ENCODE results near the gene PUDP. TPM values are rescaled to one million over a fixed set of nuclear protein-coding genes. Genes with fewer than 3 reads are reported as not detected.
"Not testable (repeated sequence)": the region's sequence is repeated elsewhere in the genome, so short reads cannot be mapped to it uniquely, and the experiment has no call there.

PUDP gene
- total RNA-seq, 1 donor from 2014 or later, result 8.9 TPM

GRCh38 chrX:7109838-7110793, 37.8 kb downstream of the PUDP start:
- peak; percentile 1 for DNase-seq (ENCODE audit: low spot score)

GRCh38 chrX:7109049-7109531, 38.9 kb downstream of the PUDP start:
- peak; percentile 17 for DNase-seq (ENCODE audit: low spot score)

- no peak for DNase-seq (ENCODE audit: low spot score)
These were observed 39.9 kb downstream of the PUDP start for GRCh38 chrX:7108030-7108429.

- no peak for DNase-seq (ENCODE audit: low spot score)
These were observed 41.3 kb downstream of the PUDP start for GRCh38 chrX:7106649-7107048.

GRCh38 chrX:7102119-7102518, 45.8 kb downstream of the PUDP start:
- no peak for DNase-seq (ENCODE audit: low spot score)

GRCh38 chrX:7100022-7100421, 47.9 kb downstream of the PUDP start:
- no peak for DNase-seq (ENCODE audit: low spot score)

GRCh38 chrX:7095657-7096056, 52.3 kb downstream of the PUDP start:
- DNase-seq (ENCODE audit: low spot score), result not testable (repeated sequence)

- DNase-seq (ENCODE audit: low spot score), result no peak
These were observed 54.6 kb downstream of the PUDP start for GRCh38 chrX:7093305-7093704.

- no peak for DNase-seq (ENCODE audit: low spot score)
These were observed 55.4 kb downstream of the PUDP start for GRCh38 chrX:7092543-7092942.

GRCh38 chrX:7091923-7092322, 56.0 kb downstream of the PUDP start:
- DNase-seq (ENCODE audit: low spot score), result no peak

- no peak for DNase-seq (ENCODE audit: low spot score)
These were observed 57.3 kb downstream of the PUDP start for GRCh38 chrX:7090641-7091040.

- DNase-seq (ENCODE audit: low spot score), result no peak
These were observed 58.9 kb downstream of the PUDP start for GRCh38 chrX:7088968-7089615.

- DNase-seq (ENCODE audit: low spot score), result no peak
These were observed 61.6 kb downstream of the PUDP start for GRCh38 chrX:7086384-7086783.

- DNase-seq (ENCODE audit: low spot score), result no peak
These were observed 62.1 kb downstream of the PUDP start for GRCh38 chrX:7085879-7086278.

- DNase-seq (ENCODE audit: low spot score), result no peak
These were observed 63.1 kb downstream of the PUDP start for GRCh38 chrX:7084841-7085240.

GRCh38 chrX:7083468-7084396, 64.2 kb downstream of the PUDP start:
- DNase-seq (ENCODE audit: low spot score), result no peak

GRCh38 chrX:7083021-7083420, 64.9 kb downstream of the PUDP start:
- no peak for DNase-seq (ENCODE audit: low spot score)

GRCh38 chrX:7082556-7082955, 65.4 kb downstream of the PUDP start:
- no peak for DNase-seq (ENCODE audit: low spot score)

GRCh38 chrX:7077241-7078230, 70.4 kb downstream of the PUDP start:
- no peak for DNase-seq (ENCODE audit: low spot score)

GRCh38 chrX:7076245-7076661, 71.7 kb downstream of the PUDP start:
- no peak for DNase-seq (ENCODE audit: low spot score)

GRCh38 chrX:7074908-7075204, 73.1 kb downstream of the PUDP start:
- no peak for DNase-seq (ENCODE audit: low spot score)
